ENCODE measurements around the gene ITPR1. TPM values are rescaled to one million over a fixed set of nuclear protein-coding genes. Genes with fewer than 3 reads are reported as not detected.

Gene ITPR1
- total RNA-seq, 2 donors from 2014 or later = 254 to 283 TPM

DNA sequence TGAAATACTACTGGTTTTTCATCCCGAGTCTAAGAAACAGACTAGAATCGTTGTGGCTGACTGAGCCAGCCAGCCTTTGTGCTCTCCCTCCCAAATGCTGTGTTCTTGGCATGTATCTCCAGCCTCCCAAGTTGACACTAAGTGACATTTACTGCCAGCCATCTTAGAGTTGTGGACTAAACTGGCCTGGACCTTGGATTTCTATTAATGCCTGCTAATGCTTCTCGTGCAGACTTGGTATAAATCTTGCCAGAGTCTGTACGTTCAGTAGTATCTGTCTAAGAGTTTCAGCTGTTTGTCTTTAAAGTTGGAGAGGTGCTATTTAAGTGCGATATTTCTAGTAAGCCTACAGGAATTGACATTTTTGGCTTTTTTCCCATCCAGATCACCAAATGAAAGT, 319.4 kb downstream of the ITPR1 start:
- peaks cover 1 to 15% of the 10 kb centered on the region in 2 donors for H3K4me1 ChIP-seq (ENCODE audit: control insufficient read depth in 1 of 2, low read depth in 2 of 2)
- peak overlapping the region in 1 of 2 donors; percentile 10 for H3K27ac ChIP-seq
- DNase-seq (ENCODE audit: low spot score) = no peak
- TF ChIP-seq, protein P1, sequence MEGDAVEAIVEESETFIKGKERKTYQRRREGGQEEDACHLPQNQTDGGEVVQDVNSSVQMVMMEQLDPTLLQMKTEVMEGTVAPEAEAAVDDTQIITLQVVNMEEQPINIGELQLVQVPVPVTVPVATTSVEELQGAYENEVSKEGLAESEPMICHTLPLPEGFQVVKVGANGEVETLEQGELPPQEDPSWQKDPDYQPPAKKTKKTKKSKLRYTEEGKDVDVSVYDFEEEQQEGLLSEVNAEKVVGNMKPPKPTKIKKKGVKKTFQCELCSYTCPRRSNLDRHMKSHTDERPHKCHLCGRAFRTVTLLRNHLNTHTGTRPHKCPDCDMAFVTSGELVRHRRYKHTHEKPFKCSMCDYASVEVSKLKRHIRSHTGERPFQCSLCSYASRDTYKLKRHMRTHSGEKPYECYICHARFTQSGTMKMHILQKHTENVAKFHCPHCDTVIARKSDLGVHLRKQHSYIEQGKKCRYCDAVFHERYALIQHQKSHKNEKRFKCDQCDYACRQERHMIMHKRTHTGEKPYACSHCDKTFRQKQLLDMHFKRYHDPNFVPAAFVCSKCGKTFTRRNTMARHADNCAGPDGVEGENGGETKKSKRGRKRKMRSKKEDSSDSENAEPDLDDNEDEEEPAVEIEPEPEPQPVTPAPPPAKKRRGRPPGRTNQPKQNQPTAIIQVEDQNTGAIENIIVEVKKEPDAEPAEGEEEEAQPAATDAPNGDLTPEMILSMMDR (IDR thresholded peaks at IDR 0.05) = no peak
- no peaks in the 10 kb centered on the region for H3K27me3 ChIP-seq (replicated peaks; ENCODE audit: insufficient read depth)
- peaks cover 25% of the 10 kb centered on the region for H3K36me3 ChIP-seq
- no peak overlapping the region for H3K4me3 ChIP-seq
- H3K9me3 ChIP-seq = no peaks in the 10 kb centered on the region
- ATAC-seq (ENCODE audit: insufficient number of reproducible peaks, low FRiP score, low read depth) = no peak

DNA sequence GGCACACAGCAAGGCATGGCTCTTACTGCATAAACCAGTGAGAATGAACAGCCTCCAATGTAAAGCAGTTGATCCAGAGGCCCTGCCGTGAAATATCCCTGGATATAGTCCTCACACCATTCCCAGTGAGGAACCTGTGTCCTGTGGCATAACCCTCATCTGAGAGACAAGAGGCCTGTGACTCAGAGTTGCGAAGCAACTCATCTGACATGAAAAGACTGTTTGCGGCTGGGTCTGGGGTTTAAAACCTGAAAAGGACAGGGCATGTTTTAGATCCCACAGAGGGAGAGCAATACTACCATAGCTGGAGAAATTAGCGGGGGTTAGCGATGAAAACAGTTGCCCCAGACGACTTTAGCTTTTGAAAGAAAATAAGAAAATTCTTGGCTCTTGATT, 320.8 kb downstream of the ITPR1 start:
- H3K36me3 ChIP-seq = peaks cover 37% of the 10 kb centered on the region
- ATAC-seq (ENCODE audit: insufficient number of reproducible peaks, low FRiP score, low read depth) (no peak), DNase-seq (ENCODE audit: low spot score) (no peak)
- H3K27ac ChIP-seq = no peak overlapping the region
- TF ChIP-seq, protein P1 (IDR thresholded peaks at IDR 0.05) = no peak
- no peak overlapping the region for H3K4me3 ChIP-seq
- H3K4me1 ChIP-seq (ENCODE audit: control insufficient read depth in 1 of 2, low read depth in 2 of 2) = peaks cover 0 to 10% of the 10 kb centered on the region in 2 donors
- no peaks in the 10 kb centered on the region for H3K27me3 ChIP-seq (replicated peaks; ENCODE audit: insufficient read depth)
- no peaks in the 10 kb centered on the region for H3K9me3 ChIP-seq

DNA sequence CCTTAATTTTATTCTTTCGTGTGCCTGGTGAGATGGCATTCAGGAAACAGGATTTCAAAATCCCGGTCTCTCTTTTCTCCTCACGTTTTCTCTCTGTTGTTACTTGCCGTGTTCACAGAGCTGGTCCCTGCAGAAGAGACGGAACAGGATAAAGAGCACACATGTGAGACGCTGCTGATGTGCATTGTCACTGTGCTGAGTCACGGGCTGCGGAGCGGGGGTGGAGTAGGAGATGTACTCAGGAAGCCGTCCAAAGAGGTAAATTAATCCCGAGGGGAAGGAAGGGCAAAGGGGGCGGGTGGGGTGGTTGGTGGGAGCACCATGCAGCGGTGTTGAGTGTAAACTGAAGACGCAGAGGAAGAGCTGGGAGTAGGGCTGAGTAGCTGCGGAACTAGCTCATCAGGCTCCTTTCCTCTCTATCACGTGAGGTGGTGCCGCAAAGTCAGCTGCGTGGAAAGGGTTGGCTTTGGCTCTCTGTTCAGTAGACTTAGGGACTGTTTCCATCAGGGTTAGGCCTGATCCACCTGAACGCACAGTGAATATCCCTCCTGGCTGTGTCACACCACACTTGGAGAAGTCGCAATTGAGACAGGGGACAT, 321.3 kb downstream of the ITPR1 start:
- no peak overlapping the region for H3K27ac ChIP-seq
- no peaks in the 10 kb centered on the region for H3K9me3 ChIP-seq
- peaks cover 0 to 10% of the 10 kb centered on the region in 2 donors for H3K4me1 ChIP-seq (ENCODE audit: control insufficient read depth in 1 of 2, low read depth in 2 of 2)
- H3K4me3 ChIP-seq = no peak overlapping the region
- DNase-seq (ENCODE audit: low spot score) (no peak), ATAC-seq (ENCODE audit: insufficient number of reproducible peaks, low FRiP score, low read depth) (no peak)
- no peaks in the 10 kb centered on the region for H3K27me3 ChIP-seq (replicated peaks; ENCODE audit: insufficient read depth)
- TF ChIP-seq, protein P1 (IDR thresholded peaks at IDR 0.05) = no peak
- peaks cover 42% of the 10 kb centered on the region for H3K36me3 ChIP-seq

DNA sequence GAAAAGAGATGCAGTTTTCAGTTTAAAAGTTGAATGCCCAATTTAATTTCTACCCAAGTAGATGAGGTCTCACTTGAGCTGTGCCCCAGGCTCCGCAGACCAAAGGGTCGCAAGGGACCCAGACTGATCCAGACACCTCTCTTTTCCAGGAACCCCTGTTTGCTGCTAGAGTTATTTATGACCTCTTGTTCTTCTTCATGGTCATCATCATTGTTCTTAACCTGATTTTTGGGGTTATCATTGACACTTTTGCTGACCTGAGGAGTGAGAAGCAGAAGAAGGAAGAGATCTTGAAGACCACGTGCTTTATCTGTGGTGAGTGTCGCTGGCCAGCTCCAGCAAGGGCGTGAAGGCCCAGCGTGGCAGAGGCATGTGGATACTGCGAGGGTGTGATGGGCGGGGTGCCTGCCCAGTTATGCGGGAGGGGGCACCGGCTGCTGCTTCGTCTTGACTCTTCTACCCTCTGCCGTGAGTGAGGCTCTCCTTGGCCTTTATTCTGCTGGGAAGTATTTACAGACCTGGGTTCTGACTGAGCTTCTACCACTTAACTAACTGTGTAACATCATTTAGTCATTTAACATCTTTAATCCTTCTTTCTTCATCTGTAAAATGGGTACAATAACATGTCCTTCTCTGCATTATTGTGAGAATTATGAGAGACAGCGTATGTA, 321.9 kb downstream of the ITPR1 start:
- H3K9me3 ChIP-seq = no peaks in the 10 kb centered on the region
- H3K4me3 ChIP-seq = no peak overlapping the region
- no peak for DNase-seq (ENCODE audit: low spot score)
- H3K27ac ChIP-seq = no peak overlapping the region
- TF ChIP-seq, protein P1 (IDR thresholded peaks at IDR 0.05) = no peak
- H3K4me1 ChIP-seq (ENCODE audit: control insufficient read depth in 1 of 2, low read depth in 2 of 2) = peaks cover 0 to 10% of the 10 kb centered on the region in 2 donors
- peaks cover 44% of the 10 kb centered on the region for H3K36me3 ChIP-seq
- H3K27me3 ChIP-seq (replicated peaks; ENCODE audit: insufficient read depth) = no peaks in the 10 kb centered on the region
- no peak for ATAC-seq (ENCODE audit: insufficient number of reproducible peaks, low FRiP score, low read depth)

DNA sequence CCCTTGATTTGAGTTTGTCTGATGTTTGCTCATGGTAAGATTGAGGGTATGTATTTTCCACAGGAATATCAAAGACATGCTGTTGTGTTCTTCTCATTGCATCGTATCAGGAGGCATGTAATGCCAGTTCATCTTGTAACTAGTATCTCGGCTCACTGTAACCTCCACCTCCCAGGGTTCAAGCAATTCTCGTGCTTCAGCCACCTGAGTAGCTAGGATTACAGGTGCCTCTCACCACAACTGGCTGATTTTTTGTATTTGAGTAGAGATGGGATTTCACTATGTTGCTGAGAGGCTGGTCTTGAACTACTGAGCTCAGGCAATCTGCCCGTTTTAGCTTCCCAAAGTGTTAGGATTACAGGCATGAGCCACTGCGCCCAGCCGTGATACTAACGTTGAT, 323.2 kb downstream of the ITPR1 start:
- Histone ChIP-seq H3K4me3 (no peak overlapping the region), H3K27me3 (replicated peaks; ENCODE audit: insufficient read depth) (no peaks in the 10 kb centered on the region), H3K9me3 (no peaks in the 10 kb centered on the region), H3K4me1 (ENCODE audit: control insufficient read depth in 1 of 2, low read depth in 2 of 2) (peaks cover 0 to 10% of the 10 kb centered on the region in 2 donors), H3K36me3 (peaks cover 49% of the 10 kb centered on the region), H3K27ac (no peak overlapping the region)
- no peak for ATAC-seq (ENCODE audit: insufficient number of reproducible peaks, low FRiP score, low read depth)
- DNase-seq (ENCODE audit: low spot score) = no peak
- TF ChIP-seq, protein P1 (IDR thresholded peaks at IDR 0.05) = no peak

All from thoracic aorta (tissue), 2 donors.